IMR-90 (cell line): Measurements from ENCODE around the gene SMCO3. TPM values are rescaled to one million over a fixed set of nuclear protein-coding genes. Genes with fewer than 3 reads are reported as not detected.

ENCODE experiments used
- ATAC-seq: fragments of 200-7000 bp; cut with Tn5 transposase; 2 replicates; pipeline ENCODE4 v1.9.1; 2020; ENCODE audit warnings: low read depth, mild to moderate bottlenecking, moderate library complexity
- BruUV-seq: library from RNA; stranded (reverse); fragments of 400-500 nt; replicated peaks from 2 replicates; lab custom pipeline; 2021; lab: Mats Ljungman, UMichigan
- CTCF ChIA-PET: fragments of 300-600 bp; formaldehyde crosslinking; extraction: SDS; loops from one replicate; lab custom pipeline; 2021; ENCODE audit warnings: antibody characterized with exemption; lab: Yijun Ruan, JAX
- POLR2A ChIA-PET: fragments of 300-600 bp; sonication (Branson Sonifier 250); formaldehyde crosslinking; loops from one replicate; lab custom pipeline; 2022; ENCODE audit warnings: antibody characterized with exemption; ENCODE audit not compliant: unreplicated experiment; lab: Charles Lee
- DNase-seq: peaks from one replicate; pipeline ENCODE4 v3.0.0; 2013
- H2AFZ ChIP-seq: replicated peaks from 2 replicates; pipeline ENCODE3; 2013; ENCODE audit warnings: low read length, mild to moderate bottlenecking; ENCODE audit not compliant: poor library complexity
- H2AK5ac ChIP-seq: 2 replicates; pipeline ENCODE4 v1.6.1; 2013; ENCODE audit warnings: low read depth, low read length, inconsistent platforms
- H2AK9ac ChIP-seq: replicated peaks from 2 replicates; pipeline ENCODE3; 2013; ENCODE audit warnings: mild to moderate bottlenecking, low read depth, low read length, moderate library complexity; ENCODE audit not compliant: poor library complexity
- H2BK120ac ChIP-seq: 2 replicates; pipeline ENCODE4 v1.6.1; 2013; ENCODE audit warnings: low read depth, low read length, inconsistent platforms
- H2BK15ac ChIP-seq: 3 replicates; pipeline ENCODE4 v1.6.1; 2013; ENCODE audit warnings: low read depth, low read length, inconsistent platforms
- H2BK20ac ChIP-seq: 2 replicates; pipeline ENCODE4 v1.6.1; 2013; ENCODE audit warnings: low read depth, mild to moderate bottlenecking, inconsistent platforms, low read length, moderate library complexity
- H2BK5ac ChIP-seq: 2 replicates; pipeline ENCODE4 v1.6.1; 2013; ENCODE audit warnings: mild to moderate bottlenecking, low read depth, low read length, inconsistent platforms; ENCODE audit not compliant: poor library complexity, severe bottlenecking
- H3K14ac ChIP-seq: replicated peaks from 2 replicates; pipeline ENCODE4 v1.6.1; 2013; ENCODE audit warnings: low read depth, low read length, inconsistent platforms
- H3K18ac ChIP-seq: 2 replicates; pipeline ENCODE4 v1.6.1; 2013; ENCODE audit warnings: low read depth, low read length, control low read depth
- H3K23ac ChIP-seq: 2 replicates; pipeline ENCODE4 v1.6.1; 2013; ENCODE audit warnings: low read depth, low read length, inconsistent platforms
- H3K27ac ChIP-seq: 2 replicates; pipeline ENCODE4 v1.5.1; 2013; ENCODE audit warnings: mild to moderate bottlenecking, control low read depth, low read length; ENCODE audit not compliant: insufficient read depth
- H3K27me3 ChIP-seq: 2 replicates; pipeline ENCODE4 v1.6.1; 2013; ENCODE audit warnings: low read length; ENCODE audit not compliant: control insufficient read depth, insufficient read depth
- H3K36me3 ChIP-seq: 2 replicates; pipeline ENCODE4 v1.6.1; 2013; ENCODE audit warnings: low read length, mixed read lengths; ENCODE audit not compliant: control insufficient read depth, insufficient read depth
- H3K4ac ChIP-seq: 2 replicates; pipeline ENCODE4 v1.6.1; 2013; ENCODE audit warnings: low read depth, low read length, inconsistent platforms
- H3K4me1 ChIP-seq: 2 replicates; pipeline ENCODE4 v1.6.1; 2013; ENCODE audit warnings: low read length, mixed read lengths; ENCODE audit not compliant: control insufficient read depth, insufficient read depth
- H3K4me2 ChIP-seq: 2 replicates; pipeline ENCODE4 v1.6.1; 2013; ENCODE audit warnings: low read depth, mild to moderate bottlenecking, control low read depth, low read length, moderate library complexity
- H3K4me3 ChIP-seq: 2 replicates; pipeline ENCODE4 v1.5.1; 2013; ENCODE audit warnings: low read depth, mild to moderate bottlenecking, control low read depth, low read length, moderate library complexity; ENCODE audit not compliant: insufficient read depth
- H3K56ac ChIP-seq: 2 replicates; pipeline ENCODE4 v1.6.1; 2013; ENCODE audit warnings: low read length, inconsistent platforms; ENCODE audit not compliant: insufficient read depth; ENCODE audit errors: extremely low read depth
- H3K79me1 ChIP-seq, 2 experiments: 2 replicates each; pipeline ENCODE4 v1.6.1; 2013; ENCODE audit warnings: low read length in 2 of 2, inconsistent platforms in 1 of 2, low read depth in 1 of 2
- H3K9ac ChIP-seq: 2 replicates; pipeline ENCODE4 v1.6.1; 2013; ENCODE audit warnings: low read depth, low read length, control low read depth
- H3K9me1 ChIP-seq: 2 replicates; pipeline ENCODE4 v1.6.1; 2013; ENCODE audit warnings: low read length, inconsistent platforms; ENCODE audit not compliant: insufficient read depth
- H3K9me3 ChIP-seq: 2 replicates; pipeline ENCODE4 v1.6.1; 2013; ENCODE audit warnings: low read length; ENCODE audit not compliant: control insufficient read depth, insufficient read depth
- H4K20me1 ChIP-seq: 2 replicates; pipeline ENCODE4 v1.6.1; 2013; ENCODE audit warnings: low read length, inconsistent platforms; ENCODE audit not compliant: insufficient read depth
- H4K5ac ChIP-seq: 2 replicates; pipeline ENCODE4 v1.6.1; 2013; ENCODE audit warnings: mild to moderate bottlenecking, low read depth, low read length, control low read depth
- H4K8ac ChIP-seq, 2 experiments: 2 replicates each; pipeline ENCODE4 v1.6.1; 2013; ENCODE audit warnings: low read depth in 2 of 2, low read length in 2 of 2, control low read depth in 1 of 2, inconsistent platforms in 1 of 2
- H4K91ac ChIP-seq: 2 replicates; pipeline ENCODE4 v1.6.1; 2013; ENCODE audit warnings: low read depth, low read length, inconsistent platforms; ENCODE audit not compliant: insufficient read depth
- BHLHE40 ChIP-seq: fragments of 150-350 bp; IDR thresholded peaks from 2 replicates; pipeline ENCODE4 v1.6.1; 2016; ENCODE audit warnings: mild to moderate bottlenecking, low read depth, low read length
- CHD1 ChIP-seq: IDR thresholded peaks from 2 replicates; pipeline ENCODE4 v1.6.1; 2012; ENCODE audit warnings: low read depth, low read length, improper control_type of control experiment
- MAZ ChIP-seq: IDR thresholded peaks from 2 replicates; pipeline ENCODE4 v1.6.1; 2012; ENCODE audit warnings: low read depth, mild to moderate bottlenecking, low read length, improper control_type of control experiment, moderate library complexity, borderline replicate concordance
- MXI1 ChIP-seq: IDR thresholded peaks from 2 replicates; pipeline ENCODE4 v1.6.1; 2012; ENCODE audit warnings: low read depth, mild to moderate bottlenecking, low read length, moderate library complexity, borderline replicate concordance
- SMC3 ChIP-seq: fragments of 150-350 bp; IDR thresholded peaks from 2 replicates; pipeline ENCODE4 v1.6.1; 2016; ENCODE audit warnings: low read depth, mild to moderate bottlenecking, antibody characterized with exemption, low read length, moderate library complexity
- USF2 ChIP-seq: fragments of 150-350 bp; IDR thresholded peaks from 2 replicates; pipeline ENCODE4 v1.6.1; 2017; ENCODE audit warnings: mild to moderate bottlenecking, antibody characterized with exemption, low read length, low read depth
- WGBS, 2 experiments: methylation state at CpG; one replicate each; pipeline versions ENCODE4 v1.1.5 to v1.1.7; 2013; ENCODE audit warnings: missing lambda C conversion rate in 2 of 2; ENCODE audit not compliant: insufficient read length in 1 of 2; ENCODE audit errors: extremely low coverage in 2 of 2; 5-methylcytosine and 5-hydroxymethylcytosine counted together
- dilution Hi-C: fragments of 300-500 bp; cut with HindIII; formaldehyde crosslinking; loops from one replicate; pipeline ENCODE4 v1.14.3; 2018; ENCODE audit warnings: low sequenced_read_pairs; ENCODE audit not compliant: unreplicated experiment
- in situ Hi-C: fragments of 300-500 bp; cut with MboI; formaldehyde crosslinking; loops from 3 replicates; pipeline ENCODE4 v1.14.3; 2019; ENCODE audit warnings: low sequenced_read_pairs, inconsistent platforms, mixed read lengths
- intact Hi-C: fragments of 100-400 bp; cut with micrococcal nuclease; formaldehyde crosslinking; loops from 2 replicates; pipeline ENCODE4 v1.10.0; 2022
- polyA plus RNA-seq, 3 experiments: library from polyadenylated mRNA; depleted of rRNA; stranded (reverse); fragments of >200 nt; gene quantifications; 2 replicates each; pipeline ENCODE4 v1.2.3, GENCODE V29; 2012; ENCODE audit warnings: low replicate concordance in 1 of 3
- total RNA-seq: library from RNA; depleted of rRNA; stranded (reverse); fragments of >200 nt; gene quantifications from 2 replicates; pipeline ENCODE4 v1.2.3, GENCODE V29; 2012

Gene SMCO3
- total and polyA plus RNA-seq, 2 of the 4 experiments (the other 2 are of a cell fraction): under 0.01 to 0.07 TPM

- no peak overlapping the region for H2BK15ac ChIP-seq
- TF ChIP-seq BHLHE40 (no peak), MXI1 (no peak), CHD1 (no peak), MAZ (no peak), USF2 (no peak), SMC3 (no peak)
- H3K27me3 ChIP-seq: no peaks in the 10 kb centered on the region
- no peaks in the 10 kb centered on the region for H3K9me3 ChIP-seq
- ChIA-PET CTCF (no interaction called here), POLR2A (no interaction called here)
- no peaks in the 10 kb centered on the region for H3K79me1 ChIP-seq
- H4K91ac ChIP-seq: no peak overlapping the region
- H3K14ac ChIP-seq: no peak overlapping the region
- H3K23ac ChIP-seq: no peak overlapping the region
- no peak overlapping the region for H3K18ac ChIP-seq
- H4K8ac ChIP-seq: no peak overlapping the region; a peak in 1 of 4 replicates
- no peak overlapping the region for H3K9ac ChIP-seq
- H2BK5ac ChIP-seq: peak overlapping the region; percentile 74
- dilution Hi-C loops (no loop called here), in situ Hi-C loops (loop anchor here (5.0 kb wide), 1 partner anchor 155 kb away; no protein-coding TSS in a partner anchor), intact Hi-C loops (loop anchor here (10.0 kb wide), 1 partner anchor 208 kb away; no protein-coding TSS in a partner anchor)
- no peak overlapping the region for H2AK9ac ChIP-seq
- no peak overlapping the region for H3K27ac ChIP-seq
- no peak overlapping the region for H3K4me2 ChIP-seq
- peaks cover 3% of the 10 kb centered on the region; the same call in 1 of the 2 replicates for H3K4me1 ChIP-seq
- no TSS peak for BruUV-seq
- peak overlapping the region; percentile 66; the same call in 1 of the 2 replicates for H2BK120ac ChIP-seq
- H2AK5ac ChIP-seq: no peak overlapping the region
- ATAC-seq (no peak), DNase-seq (no peak)
- no peak overlapping the region for H4K5ac ChIP-seq
- no peaks in the 10 kb centered on the region; the same call in 1 of the 2 replicates for H3K9me1 ChIP-seq
- H3K4ac ChIP-seq: peak overlapping the region; percentile 45; the same call in 1 of the 2 replicates
- H2AFZ ChIP-seq: no peak overlapping the region
- no peaks in the 10 kb centered on the region for H4K20me1 ChIP-seq
- no CpG with 5 or more reads among the region's 3 CpGs for WGBS, 2 experiments
- H2BK20ac ChIP-seq: no peak overlapping the region
- H3K4me3 ChIP-seq: no peak overlapping the region
- no peaks in the 10 kb centered on the region for H3K36me3 ChIP-seq
- no peak overlapping the region for H3K56ac ChIP-seq
These were observed 28.3 kb upstream of the SMCO3 start for GRCh38 chr12:14842315-14842714.
